ENCODE measurements around the gene FASTK. TPM values are rescaled to one million over a fixed set of nuclear protein-coding genes. Genes with fewer than 3 reads are reported as not detected.

Gene FASTK
- total RNA-seq, 1 experiment from 2014 or later: 95.0 TPM

DNA sequence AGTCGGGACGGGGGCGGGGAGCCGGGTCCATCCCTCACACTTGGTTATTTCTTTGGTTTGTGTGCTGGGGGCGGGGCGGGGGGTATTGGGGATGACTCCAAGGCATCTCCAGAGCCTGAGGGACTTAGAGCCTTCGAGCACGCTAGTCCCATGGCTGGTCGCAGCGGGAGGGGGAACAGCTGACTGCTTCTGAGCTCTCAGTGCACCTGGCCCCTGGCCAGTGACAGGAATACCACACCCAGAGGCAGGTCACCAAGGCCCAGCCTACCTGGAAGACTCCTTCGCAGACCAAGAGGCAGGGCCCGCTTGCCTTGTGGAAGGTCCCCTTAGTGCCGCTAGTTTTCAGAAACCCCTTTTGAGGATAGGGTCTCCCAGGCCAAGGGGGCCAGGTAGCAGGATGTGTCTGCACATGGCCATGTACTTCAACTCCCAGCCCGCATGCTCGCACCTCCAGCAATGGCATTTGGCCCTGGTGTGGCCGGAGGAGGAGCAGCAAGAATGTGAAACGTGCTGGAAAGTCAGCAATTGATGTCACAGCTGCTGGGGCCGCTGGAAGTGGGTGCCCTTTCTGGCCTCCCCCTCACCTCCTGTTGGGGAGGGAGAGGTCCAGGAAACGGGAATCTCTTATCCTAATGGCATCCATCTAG, 46.0 kb upstream of the FASTK start:
- intact Hi-C loops (cut with micrococcal nuclease; ENCODE audit: unreplicated experiment) (no loop called here), in situ Hi-C loops (cut with HindIII; ENCODE audit: low pct_unique_long_range_greater_than_20kb, low sequenced_read_pairs) (no loop called here)
- H3K27ac ChIP-seq (ENCODE audit: low read length): no peak overlapping the region
- CTCF ChIA-PET: no interaction called here
- no peak overlapping the region for H3K4me3 ChIP-seq (ENCODE audit: low read depth in 2 of 2, low read length in 2 of 2)
- H3K36me3 ChIP-seq (ENCODE audit: control insufficient read depth, insufficient read depth, low read length): no peaks in the 10 kb centered on the region
- no peak for ATAC-seq
- TF ChIP-seq, protein P1, sequence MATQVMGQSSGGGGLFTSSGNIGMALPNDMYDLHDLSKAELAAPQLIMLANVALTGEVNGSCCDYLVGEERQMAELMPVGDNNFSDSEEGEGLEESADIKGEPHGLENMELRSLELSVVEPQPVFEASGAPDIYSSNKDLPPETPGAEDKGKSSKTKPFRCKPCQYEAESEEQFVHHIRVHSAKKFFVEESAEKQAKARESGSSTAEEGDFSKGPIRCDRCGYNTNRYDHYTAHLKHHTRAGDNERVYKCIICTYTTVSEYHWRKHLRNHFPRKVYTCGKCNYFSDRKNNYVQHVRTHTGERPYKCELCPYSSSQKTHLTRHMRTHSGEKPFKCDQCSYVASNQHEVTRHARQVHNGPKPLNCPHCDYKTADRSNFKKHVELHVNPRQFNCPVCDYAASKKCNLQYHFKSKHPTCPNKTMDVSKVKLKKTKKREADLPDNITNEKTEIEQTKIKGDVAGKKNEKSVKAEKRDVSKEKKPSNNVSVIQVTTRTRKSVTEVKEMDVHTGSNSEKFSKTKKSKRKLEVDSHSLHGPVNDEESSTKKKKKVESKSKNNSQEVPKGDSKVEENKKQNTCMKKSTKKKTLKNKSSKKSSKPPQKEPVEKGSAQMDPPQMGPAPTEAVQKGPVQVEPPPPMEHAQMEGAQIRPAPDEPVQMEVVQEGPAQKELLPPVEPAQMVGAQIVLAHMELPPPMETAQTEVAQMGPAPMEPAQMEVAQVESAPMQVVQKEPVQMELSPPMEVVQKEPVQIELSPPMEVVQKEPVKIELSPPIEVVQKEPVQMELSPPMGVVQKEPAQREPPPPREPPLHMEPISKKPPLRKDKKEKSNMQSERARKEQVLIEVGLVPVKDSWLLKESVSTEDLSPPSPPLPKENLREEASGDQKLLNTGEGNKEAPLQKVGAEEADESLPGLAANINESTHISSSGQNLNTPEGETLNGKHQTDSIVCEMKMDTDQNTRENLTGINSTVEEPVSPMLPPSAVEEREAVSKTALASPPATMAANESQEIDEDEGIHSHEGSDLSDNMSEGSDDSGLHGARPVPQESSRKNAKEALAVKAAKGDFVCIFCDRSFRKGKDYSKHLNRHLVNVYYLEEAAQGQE (IDR thresholded peaks at IDR 0.05; ENCODE audit: insufficient read depth in 1 of 2, low read depth in 2 of 2, low read length in 1 of 2): no peak
- TF ChIP-seq, protein P2, sequence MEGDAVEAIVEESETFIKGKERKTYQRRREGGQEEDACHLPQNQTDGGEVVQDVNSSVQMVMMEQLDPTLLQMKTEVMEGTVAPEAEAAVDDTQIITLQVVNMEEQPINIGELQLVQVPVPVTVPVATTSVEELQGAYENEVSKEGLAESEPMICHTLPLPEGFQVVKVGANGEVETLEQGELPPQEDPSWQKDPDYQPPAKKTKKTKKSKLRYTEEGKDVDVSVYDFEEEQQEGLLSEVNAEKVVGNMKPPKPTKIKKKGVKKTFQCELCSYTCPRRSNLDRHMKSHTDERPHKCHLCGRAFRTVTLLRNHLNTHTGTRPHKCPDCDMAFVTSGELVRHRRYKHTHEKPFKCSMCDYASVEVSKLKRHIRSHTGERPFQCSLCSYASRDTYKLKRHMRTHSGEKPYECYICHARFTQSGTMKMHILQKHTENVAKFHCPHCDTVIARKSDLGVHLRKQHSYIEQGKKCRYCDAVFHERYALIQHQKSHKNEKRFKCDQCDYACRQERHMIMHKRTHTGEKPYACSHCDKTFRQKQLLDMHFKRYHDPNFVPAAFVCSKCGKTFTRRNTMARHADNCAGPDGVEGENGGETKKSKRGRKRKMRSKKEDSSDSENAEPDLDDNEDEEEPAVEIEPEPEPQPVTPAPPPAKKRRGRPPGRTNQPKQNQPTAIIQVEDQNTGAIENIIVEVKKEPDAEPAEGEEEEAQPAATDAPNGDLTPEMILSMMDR (IDR thresholded peaks at IDR 0.05): no peak
- TF ChIP-seq TCF7L2 (IDR thresholded peaks at IDR 0.05; ENCODE audit: low read depth, low read length) (no peak), SIN3A (IDR thresholded peaks at IDR 0.05; ENCODE audit: borderline replicate concordance, insufficient read depth, low read depth, low read length) (no peak), POLR2AphosphoS5 (IDR thresholded peaks at IDR 0.05; ENCODE audit: low read depth, low read length) (no peak)
- H3K9me3 ChIP-seq (ENCODE audit: control insufficient read depth, insufficient read depth, low read depth, low read length): no peaks in the 10 kb centered on the region
- no peaks in the 10 kb centered on the region for H3K27me3 ChIP-seq (ENCODE audit: control insufficient read depth, insufficient read depth, low read length)
- BruUV-seq (replicated peaks): no TSS peak
- POLR2A ChIA-PET: no interaction called here
- H3K4me1 ChIP-seq (ENCODE audit: control insufficient read depth, insufficient read depth, low read length): no peaks in the 10 kb centered on the region
- DNase-seq (ENCODE audit: low read depth, low spot score): no peak

DNA sequence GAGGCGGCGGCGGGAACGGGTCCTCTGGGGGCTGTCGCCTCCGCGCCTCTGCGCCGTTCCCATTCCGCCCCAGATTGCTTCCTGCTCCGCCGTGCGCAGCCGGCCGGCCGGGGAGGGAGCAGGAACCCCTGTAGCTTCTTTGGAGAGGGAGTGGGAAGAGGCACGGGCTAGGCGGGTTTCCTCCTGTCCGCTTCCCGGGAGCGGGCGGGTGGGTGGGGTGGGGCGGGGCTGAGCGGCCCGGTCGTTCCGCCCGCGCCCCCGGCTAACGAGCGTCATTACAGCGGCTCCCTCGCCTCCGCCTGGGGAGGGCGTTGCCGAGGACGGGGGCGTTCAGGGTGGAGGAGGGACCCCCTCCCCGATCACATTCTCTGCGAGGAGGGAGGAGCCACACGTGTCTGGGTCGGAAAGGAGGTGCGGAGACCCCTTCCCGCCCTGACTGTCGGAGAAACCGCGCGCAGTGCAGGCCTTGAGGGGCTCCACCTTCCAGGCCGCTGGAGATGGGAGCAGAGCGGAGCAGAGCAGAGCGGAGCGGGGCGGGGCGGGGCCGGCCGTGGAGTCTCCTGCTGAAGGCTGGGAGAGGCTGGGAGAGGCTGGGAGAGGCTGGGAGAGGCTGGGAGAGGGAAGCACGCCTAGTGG, 45.4 kb upstream of the FASTK start:
- Histone ChIP-seq H3K4me1 (ENCODE audit: control insufficient read depth, insufficient read depth, low read length) (no peaks in the 10 kb centered on the region), H3K27ac (ENCODE audit: low read length) (no peak overlapping the region), H3K36me3 (ENCODE audit: control insufficient read depth, insufficient read depth, low read length) (no peaks in the 10 kb centered on the region), H3K4me3 (ENCODE audit: low read depth in 2 of 2, low read length in 2 of 2) (no peak overlapping the region), H3K27me3 (ENCODE audit: control insufficient read depth, insufficient read depth, low read length) (no peaks in the 10 kb centered on the region), H3K9me3 (ENCODE audit: control insufficient read depth, insufficient read depth, low read depth, low read length) (no peaks in the 10 kb centered on the region)
- DNase-seq (ENCODE audit: low read depth, low spot score): no peak
- no peak for TF ChIP-seq POLR2AphosphoS5 (IDR thresholded peaks at IDR 0.05; ENCODE audit: low read depth, low read length)
- TF ChIP-seq, protein P1 (IDR thresholded peaks at IDR 0.05; ENCODE audit: insufficient read depth in 1 of 2, low read depth in 2 of 2, low read length in 1 of 2): no peak
- no peak for TF ChIP-seq TCF7L2 (IDR thresholded peaks at IDR 0.05; ENCODE audit: low read depth, low read length)
- no peak for TF ChIP-seq SIN3A (IDR thresholded peaks at IDR 0.05; ENCODE audit: borderline replicate concordance, insufficient read depth, low read depth, low read length)
- TF ChIP-seq, protein P2 (IDR thresholded peaks at IDR 0.05): no peak
- in situ Hi-C loops (cut with HindIII; ENCODE audit: low pct_unique_long_range_greater_than_20kb, low sequenced_read_pairs): no loop called here
- no peak for ATAC-seq
- BruUV-seq (replicated peaks): no TSS peak
- ChIA-PET POLR2A (no interaction called here), CTCF (interaction anchor here (0.6 kb wide), 1 partner anchor 117 kb away, joined by 6 read pairs; no protein-coding TSS in a partner anchor)
- intact Hi-C loops (cut with micrococcal nuclease; ENCODE audit: unreplicated experiment): no loop called here
